ENCODE measurements around the gene GADD45GIP1.
"Not testable (repeated sequence)": the region's sequence is repeated elsewhere in the genome, so short reads cannot be mapped to it uniquely, and the experiment has no call there.

The GADD45GIP1 gene

GRCh38 chr19:12939975-12940423 is 17.0 kb downstream of the GADD45GIP1 start:
- DNase-seq (ENCODE audit: low read depth), result no peak

- no peak for DNase-seq (ENCODE audit: low read depth)
Observed at GRCh38 chr19:12938779-12939601, 18.0 kb downstream of the GADD45GIP1 start.

GRCh38 chr19:12937927-12938778 is 18.9 kb downstream of the GADD45GIP1 start, which contains the start of gene CALR:
CALR (plus strand) TSS chr19:12938609; CDS start chr19:12938680, 71 bp downstream.
- peak; percentile 99 for DNase-seq (ENCODE audit: low read depth)

- DNase-seq (ENCODE audit: low read depth), result no peak
Observed at GRCh38 chr19:12937093-12937926, 19.7 kb downstream of the GADD45GIP1 start.

- no peak for DNase-seq (ENCODE audit: low read depth)
Observed at GRCh38 chr19:12936582-12936981, 20.4 kb downstream of the GADD45GIP1 start.

- DNase-seq (ENCODE audit: low read depth), result no peak
Observed at GRCh38 chr19:12935071-12935470, 22.0 kb downstream of the GADD45GIP1 start.

GRCh38 chr19:12933287-12934072 is 23.5 kb downstream of the GADD45GIP1 start, which contains the start of gene FARSA:
FARSA (minus strand) TSS chr19:12933711; CDS start chr19:12933696, 15 bp downstream.
- DNase-seq (ENCODE audit: low read depth), result peak; percentile 84

- no peak for DNase-seq (ENCODE audit: low read depth)
Observed at GRCh38 chr19:12932392-12933286, 24.4 kb downstream of the GADD45GIP1 start.

- no peak for DNase-seq (ENCODE audit: low read depth)
Observed at GRCh38 chr19:12930002-12930645, 26.9 kb downstream of the GADD45GIP1 start.

GRCh38 chr19:12924621-12925310 is 32.3 kb downstream of the GADD45GIP1 start:
- DNase-seq (ENCODE audit: low read depth), result no peak

- no peak for DNase-seq (ENCODE audit: low read depth)
Observed at GRCh38 chr19:12922959-12923358, 34.1 kb downstream of the GADD45GIP1 start.

- no peak for DNase-seq (ENCODE audit: low read depth)
Observed at GRCh38 chr19:12921047-12921446, 36.0 kb downstream of the GADD45GIP1 start.

- no peak for DNase-seq (ENCODE audit: low read depth)
Observed at GRCh38 chr19:12918253-12918652, 38.8 kb downstream of the GADD45GIP1 start.

GRCh38 chr19:12915860-12916259 is 41.2 kb downstream of the GADD45GIP1 start:
- DNase-seq (ENCODE audit: low read depth), result not testable (repeated sequence)

GRCh38 chr19:12913851-12914690 is 43.0 kb downstream of the GADD45GIP1 start:
- DNase-seq (ENCODE audit: low read depth), result no peak

GRCh38 chr19:12913011-12913561 is 43.9 kb downstream of the GADD45GIP1 start:
- no peak for DNase-seq (ENCODE audit: low read depth)

GRCh38 chr19:12912571-12912970 is 44.5 kb downstream of the GADD45GIP1 start:
- DNase-seq (ENCODE audit: low read depth), result no peak

Measured in stromal cell of bone marrow (primary cell).